ENCODE results near the gene EIF3A. TPM values are rescaled to one million over a fixed set of nuclear protein-coding genes. Genes with fewer than 3 reads are reported as not detected.
A peak's percentile ranks its signal among the peaks of the same experiment; 100 is the strongest.

EIF3A gene
- total RNA-seq, 2 donors from 2014 or later = 93.8 to 155 TPM

GRCh38 chr10:118990326-118990725 lies 90.3 kb downstream of the EIF3A start:
- H3K27me3 Mint-ChIP-seq = peaks cover 7% of the 10 kb centered on the region
- H3K4me3 Mint-ChIP-seq = no peak overlapping the region
- peaks cover 9% of the 10 kb centered on the region for H3K4me1 Mint-ChIP-seq
- no peak overlapping the region for H3K27ac Mint-ChIP-seq
- H3K9me3 Mint-ChIP-seq = no peaks in the 10 kb centered on the region
- no peak for ATAC-seq (replicated peaks)
- H3K36me3 Mint-ChIP-seq (ENCODE audit: low read depth) = no peaks in the 10 kb centered on the region

- no peak overlapping the region for H3K27ac Mint-ChIP-seq
- peaks cover 9% of the 10 kb centered on the region for H3K4me1 Mint-ChIP-seq
- no peaks in the 10 kb centered on the region for H3K36me3 Mint-ChIP-seq (ENCODE audit: low read depth)
- H3K4me3 Mint-ChIP-seq = no peak overlapping the region
- peaks cover 3% of the 10 kb centered on the region for H3K27me3 Mint-ChIP-seq
- H3K9me3 Mint-ChIP-seq = peaks cover 10% of the 10 kb centered on the region
- ATAC-seq (replicated peaks) = peak; percentile 59
These were observed 93.5 kb downstream of the EIF3A start for GRCh38 chr10:118986815-118987790.

- H3K4me3 Mint-ChIP-seq = no peak overlapping the region
- no peaks in the 10 kb centered on the region for H3K36me3 Mint-ChIP-seq (ENCODE audit: low read depth)
- peaks cover 3% of the 10 kb centered on the region for H3K27me3 Mint-ChIP-seq
- H3K4me1 Mint-ChIP-seq = peaks cover 9% of the 10 kb centered on the region
- no peak overlapping the region for H3K27ac Mint-ChIP-seq
- peaks cover 10% of the 10 kb centered on the region for H3K9me3 Mint-ChIP-seq
- ATAC-seq (replicated peaks) = no peak
These were observed 95.0 kb downstream of the EIF3A start for GRCh38 chr10:118985576-118985975.

Other genes starting within 250 kb of the EIF3A start
- gene NANOS1, start 51.1 kb downstream of the EIF3A start, total RNA-seq = under 1 TPM; 0.11 to 0.30 TPM
- 10 to 100 TPM; 15.6 to 32.0 TPM for gene DENND10, start 23.3 kb upstream of the EIF3A start, total RNA-seq
- gene SFXN4, start 84.9 kb upstream of the EIF3A start, total RNA-seq = 10 to 100 TPM; 20.4 to 38.7 TPM
- gene PRDX3, start 98.0 kb upstream of the EIF3A start, total RNA-seq = 100 to 1,000 TPM; 141 to 239 TPM
- gene GRK5, start 126.8 kb upstream of the EIF3A start, total RNA-seq = 10 to 100 TPM; 18.9 to 28.2 TPM